Smooth muscle cell of the pulmonary artery (primary cell): Measurements from ENCODE around the gene CTAGE15. TPM values are rescaled to one million over a fixed set of nuclear protein-coding genes. Genes with fewer than 3 reads are reported as not detected.

Experiments used
- total RNA-seq: library from RNA; depleted of rRNA; stranded (reverse); fragments of >200 nt; gene quantifications from 2 replicates; pipeline ENCODE4 v1.2.3, GENCODE V29; 2014

Gene CTAGE15, protein sequence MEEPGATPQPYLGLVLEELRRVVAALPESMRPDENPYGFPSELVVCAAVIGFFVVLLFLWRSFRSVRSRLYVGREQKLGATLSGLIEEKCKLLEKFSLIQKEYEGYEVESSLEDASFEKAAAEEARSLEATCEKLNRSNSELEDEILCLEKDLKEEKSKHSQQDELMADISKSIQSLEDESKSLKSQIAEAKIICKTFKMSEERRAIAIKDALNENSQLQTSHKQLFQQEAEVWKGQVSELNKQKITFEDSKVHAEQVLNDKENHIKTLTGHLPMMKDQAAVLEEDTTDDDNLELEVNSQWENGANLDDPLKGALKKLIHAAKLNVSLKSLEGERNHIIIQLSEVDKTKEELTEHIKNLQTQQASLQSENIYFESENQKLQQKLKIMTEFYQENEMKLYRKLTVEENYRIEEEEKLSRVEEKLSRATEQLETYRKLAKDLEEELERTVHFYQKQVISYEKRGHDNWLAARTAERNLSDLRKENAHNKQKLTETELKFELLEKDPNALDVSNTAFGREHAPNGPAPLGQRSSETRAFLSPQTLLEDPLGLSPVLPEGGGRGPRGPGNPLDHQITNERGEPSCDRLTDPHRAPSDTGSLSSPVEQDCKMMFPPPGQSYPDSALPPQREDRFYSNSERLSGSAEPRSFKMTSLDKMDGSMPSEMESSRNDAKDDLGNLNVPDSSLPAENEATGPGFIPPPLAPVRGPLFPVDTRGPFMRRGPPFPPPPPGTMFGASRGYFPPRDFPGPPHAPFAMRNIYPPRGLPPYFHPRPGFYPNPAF
- total RNA-seq: 0.36 TPM in 1 of 2 replicates, not detected in the other

GRCh38 chr7:143571501-143571900 is at the start of gene CTAGE15:
CTAGE15 (plus strand) TSS chr7:143571801; CDS start chr7:143571818, 17 bp downstream.

DNA sequence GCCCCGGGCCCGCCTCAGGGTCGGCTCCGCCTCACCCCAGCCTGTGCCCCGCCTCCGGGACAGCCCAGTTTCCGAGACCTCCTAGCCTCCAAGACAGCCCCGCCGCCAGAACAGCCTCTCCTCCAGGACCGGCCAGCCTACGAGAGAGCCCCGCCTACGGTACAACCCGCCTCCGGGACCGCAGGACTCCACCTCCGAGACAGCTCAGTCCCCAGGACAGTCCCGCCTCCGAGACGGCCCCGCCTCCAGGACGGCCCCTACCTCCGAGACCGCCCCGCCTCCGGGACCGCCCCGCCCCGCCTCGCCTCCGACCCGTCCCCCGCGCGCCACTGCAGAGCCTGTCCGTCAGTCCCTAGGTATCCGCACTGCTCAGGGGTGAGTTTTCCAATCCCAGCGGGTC is 49.0 kb downstream of the CTAGE15 start, which contains the start of gene TCAF2:
TSS of gene TCAF2 (plus strand) at position 329 of the 400 bp plus-strand sequence.

Other genes with a start within 250 kb of the CTAGE15 start
- gene FAM131B, start 209.1 kb upstream of the CTAGE15 start, total RNA-seq: 3.2 and 9.1 TPM in 2 replicates
- 62.0 and 92.3 TPM in 2 replicates for gene ZYX, start 190.5 kb upstream of the CTAGE15 start, total RNA-seq
- gene EPHA1, start 162.9 kb upstream of the CTAGE15 start, total RNA-seq: not detected in 2 replicates
- gene TAS2R60, start 128.3 kb upstream of the CTAGE15 start, total RNA-seq: 0.07 TPM in 1 of 2 replicates, not detected in the other
- gene TAS2R41, start 93.9 kb upstream of the CTAGE15 start, total RNA-seq: not detected in 2 replicates
- 3.5 and 7.2 TPM in 2 replicates for gene TCAF2, start 49.2 kb downstream of the CTAGE15 start, total RNA-seq
- 1.1 and 1.7 TPM in 2 replicates for gene CTAGE6, start 185.9 kb downstream of the CTAGE15 start, total RNA-seq